Thyroid gland (tissue), 4 donors: Measurements from ENCODE around the gene WIPF1.

Experiments
- POLR2A ChIP-seq, 2 donors: fragments of 450-650 bp; IDR thresholded peaks; one replicate each; pipeline ENCODE4 v1.6.1; 2017; ENCODE audit warnings: antibody characterized with exemption in 2 of 2, mild to moderate bottlenecking in 2 of 2, moderate library complexity in 1 of 2
- TF ChIP-seq, protein P1 (sequence below), 6 experiments: fragments of 200-600 bp in 3 of 6; fragments of 450-650 bp in 3 of 6; sonication (generic) in 3 of 6; IDR thresholded peaks; one replicate each; pipeline ENCODE4 v1.5.1; 2016 to 2019; ENCODE audit warnings: antibody characterized with exemption in 6 of 6, mild to moderate bottlenecking in 2 of 6, inconsistent platforms in 1 of 6, moderate library complexity in 1 of 6

DNA sequence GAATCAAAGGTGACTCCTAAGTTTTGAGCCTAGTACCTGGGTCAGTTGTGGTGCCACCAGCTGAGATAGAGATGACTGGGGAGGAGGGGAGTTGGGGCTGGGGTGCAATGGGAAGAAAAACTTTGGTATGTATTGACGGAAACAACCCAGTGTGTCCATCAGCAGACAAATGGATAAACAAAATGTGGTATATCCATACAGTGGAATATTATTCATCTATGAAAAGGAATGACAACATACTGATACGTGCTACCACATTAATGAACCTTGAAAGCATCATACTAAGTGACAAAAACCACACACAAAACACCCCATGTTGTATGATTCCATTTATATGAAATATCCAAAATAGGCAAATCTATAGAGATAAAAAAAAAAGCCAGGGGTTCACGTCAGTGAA lies 69.6 kb downstream of the WIPF1 start:
- TF ChIP-seq, protein P1, sequence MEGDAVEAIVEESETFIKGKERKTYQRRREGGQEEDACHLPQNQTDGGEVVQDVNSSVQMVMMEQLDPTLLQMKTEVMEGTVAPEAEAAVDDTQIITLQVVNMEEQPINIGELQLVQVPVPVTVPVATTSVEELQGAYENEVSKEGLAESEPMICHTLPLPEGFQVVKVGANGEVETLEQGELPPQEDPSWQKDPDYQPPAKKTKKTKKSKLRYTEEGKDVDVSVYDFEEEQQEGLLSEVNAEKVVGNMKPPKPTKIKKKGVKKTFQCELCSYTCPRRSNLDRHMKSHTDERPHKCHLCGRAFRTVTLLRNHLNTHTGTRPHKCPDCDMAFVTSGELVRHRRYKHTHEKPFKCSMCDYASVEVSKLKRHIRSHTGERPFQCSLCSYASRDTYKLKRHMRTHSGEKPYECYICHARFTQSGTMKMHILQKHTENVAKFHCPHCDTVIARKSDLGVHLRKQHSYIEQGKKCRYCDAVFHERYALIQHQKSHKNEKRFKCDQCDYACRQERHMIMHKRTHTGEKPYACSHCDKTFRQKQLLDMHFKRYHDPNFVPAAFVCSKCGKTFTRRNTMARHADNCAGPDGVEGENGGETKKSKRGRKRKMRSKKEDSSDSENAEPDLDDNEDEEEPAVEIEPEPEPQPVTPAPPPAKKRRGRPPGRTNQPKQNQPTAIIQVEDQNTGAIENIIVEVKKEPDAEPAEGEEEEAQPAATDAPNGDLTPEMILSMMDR (IDR thresholded peaks at IDR 0.05), result no peak
- TF ChIP-seq POLR2A (IDR thresholded peaks at IDR 0.05), result no peak
